ENCODE data around the gene ZNF692. TPM values are rescaled to one million over a fixed set of nuclear protein-coding genes. Genes with fewer than 3 reads are reported as not detected.
A peak's percentile ranks its signal among the peaks of the same experiment; 100 is the strongest.

The ZNF692 gene
- total and polyA plus RNA-seq, 2 of the 13 experiments (the other 11 are each of a cell fraction or from before 2014, with no cell fraction given) = 27.3 to 45.8 TPM

GRCh38 chr1:248906009-248906752, 47.3 kb upstream of the ZNF692 start, which contains the start of gene PGBD2 (continued):
- TF ChIP-seq CCDC6 (CRISPR knock-in tag; IDR thresholded peaks at IDR 0.05) (peak; percentile 98; the same call in 1 of the 2 replicates), HNRNPLL (IDR thresholded peaks at IDR 0.05; ENCODE audit: low read depth, low read length, poor library complexity, severe bottlenecking) (peak; percentile 93), AKAP8 (CRISPR knock-in tag; IDR thresholded peaks at IDR 0.05) (peak; percentile 88), ETV6 (CRISPR knock-in tag; conservative IDR thresholded peaks at IDR 0.05) (no peak; the same call in 1 of the 2 replicates), GFI1 (CRISPR knock-in tag; IDR thresholded peaks at IDR 0.05; ENCODE audit: borderline replicate concordance) (peak; percentile 75), JARID2 (CRISPR knock-in tag; IDR thresholded peaks at IDR 0.05; ENCODE audit: insufficient replicate concordance) (peak; percentile 84), CREB1 (IDR thresholded peaks at IDR 0.05) (no peak), CREB1 (CRISPR knock-in tag; IDR thresholded peaks at IDR 0.05) (no peak), GLMP (CRISPR knock-in tag; IDR thresholded peaks at IDR 0.05; ENCODE audit: borderline replicate concordance) (no peak), ZNF775 (CRISPR knock-in tag; IDR thresholded peaks at IDR 0.05; ENCODE audit: borderline replicate concordance) (no peak), HIVEP1 (CRISPR knock-in tag; IDR thresholded peaks at IDR 0.05) (peak; percentile 69), ISL2 (CRISPR knock-in tag; IDR thresholded peaks at IDR 0.05) (no peak), ZNF546 (CRISPR knock-in tag; conservative IDR thresholded peaks at IDR 0.05) (peak; percentile 94), ZSCAN31 (CRISPR knock-in tag; IDR thresholded peaks at IDR 0.05; ENCODE audit: low read depth) (peak; percentile 90), CEBPG (CRISPR knock-in tag; IDR thresholded peaks at IDR 0.05) (peak; percentile 27; the same call in 1 of the 2 replicates), MEIS2 (CRISPR knock-in tag; IDR thresholded peaks at IDR 0.05) (peak; percentile 93), ZNF850 (CRISPR knock-in tag; conservative IDR thresholded peaks at IDR 0.05) (no peak), MAX (IDR thresholded peaks at IDR 0.05) (peak; percentile 80), NR0B2 (CRISPR knock-in tag; IDR thresholded peaks at IDR 0.05) (peak; percentile 85; the same call in 1 of the 2 replicates), U2AF2 (IDR thresholded peaks at IDR 0.05; ENCODE audit: low read depth, low read length) (no peak)

Measured in HepG2 (cell line).